NCI-H1436 (cell line): Measurements from ENCODE around the gene EIF5.

Experiments
- DNase-seq: peaks from one replicate; lab custom pipeline; 2025; lab: John Stamatoyannopoulos, UW

The EIF5 gene

GRCh38 chr14:103333754-103334643 lies at the start of gene EIF5:
Gene EIF5, plus strand, starts transcription at chr14:103334237. Its CDS starts 1,624 bp downstream, at chr14:103335861.
- peak; percentile 98 for DNase-seq

- no peak for DNase-seq
Measured at GRCh38 chr14:103284574-103285467, 49.2 kb upstream of the EIF5 start.

- DNase-seq: no peak
Measured at GRCh38 chr14:103286460-103286859, 47.6 kb upstream of the EIF5 start.

GRCh38 chr14:103286968-103287850 lies 46.8 kb upstream of the EIF5 start:
- DNase-seq: no peak

GRCh38 chr14:103288076-103288766 lies 45.8 kb upstream of the EIF5 start:
- DNase-seq: no peak

GRCh38 chr14:103290056-103290455 lies 44.0 kb upstream of the EIF5 start:
- no peak for DNase-seq

- no peak for DNase-seq
Measured at GRCh38 chr14:103290494-103290893, 43.5 kb upstream of the EIF5 start.

- no peak for DNase-seq
Measured at GRCh38 chr14:103290961-103291360, 43.1 kb upstream of the EIF5 start.

- peak; percentile 62 for DNase-seq
Measured at GRCh38 chr14:103292426-103293374, 41.3 kb upstream of the EIF5 start.

GRCh38 chr14:103293465-103293864 lies 40.6 kb upstream of the EIF5 start:
- DNase-seq: no peak

GRCh38 chr14:103294091-103294490 lies 39.9 kb upstream of the EIF5 start:
- no peak for DNase-seq

GRCh38 chr14:103296007-103296406 lies 38.0 kb upstream of the EIF5 start:
- no peak for DNase-seq

GRCh38 chr14:103296987-103297386 lies 37.0 kb upstream of the EIF5 start:
- no peak for DNase-seq

- no peak for DNase-seq
Measured at GRCh38 chr14:103298620-103299019, 35.4 kb upstream of the EIF5 start.

- no peak for DNase-seq
Measured at GRCh38 chr14:103301512-103302354, 32.3 kb upstream of the EIF5 start.

GRCh38 chr14:103302966-103303365 lies 31.1 kb upstream of the EIF5 start:
- no peak for DNase-seq

GRCh38 chr14:103304706-103305105 lies 29.3 kb upstream of the EIF5 start:
- no peak for DNase-seq

GRCh38 chr14:103308717-103309616 lies 25.1 kb upstream of the EIF5 start:
- no peak for DNase-seq
